Lower lobe of right lung (tissue), 2 donors: ENCODE measurements around the gene LSM11. TPM values are rescaled to one million over a fixed set of nuclear protein-coding genes. Genes with fewer than 3 reads are reported as not detected.

Experiments used
- ATAC-seq, 2 donors: fragments of 200-7000 bp; cut with Tn5 transposase; one replicate each; pipeline ENCODE4 v1.9.1; 2020 to 2022; ENCODE audit warnings: mild to moderate bottlenecking in 2 of 2, moderate library complexity in 2 of 2
- DNase-seq: peaks from one replicate; pipeline ENCODE4 v3.0.0-alpha.2; 2020
- H3K27ac ChIP-seq: fragments of 200-600 bp; one replicate; pipeline ENCODE4 v1.8.0; 2022
- H3K27me3 ChIP-seq: fragments of 200-600 bp; one replicate; pipeline ENCODE4 v1.8.0; 2022; ENCODE audit warnings: low read depth
- H3K36me3 ChIP-seq: fragments of 200-600 bp; one replicate; pipeline ENCODE4 v1.8.0; 2022; ENCODE audit warnings: mild to moderate bottlenecking
- H3K4me1 ChIP-seq: fragments of 200-600 bp; one replicate; pipeline ENCODE4 v1.8.0; 2022
- H3K4me3 ChIP-seq: fragments of 200-600 bp; one replicate; pipeline ENCODE4 v1.8.0; 2022; ENCODE audit warnings: mild to moderate bottlenecking
- H3K9me3 ChIP-seq: fragments of 200-600 bp; one replicate; pipeline ENCODE4 v1.8.0; 2022
- intact Hi-C: fragments of 100-400 bp; cut with DNase I; formaldehyde crosslinking; loops from one replicate; pipeline ENCODE4 v1.11.0; 2022
- total RNA-seq: library from RNA; stranded (reverse); fragmentation: NEBNext Ultra II Directional; extraction: Animal tissue kit (Norgen Biotek cat#: 25700); gene quantifications from one replicate; pipeline ENCODE4 v1.2.1, GENCODE V29; 2021
- TF ChIP-seq, protein P1 (sequence below): fragments of 200-600 bp; IDR thresholded peaks from one replicate; pipeline ENCODE4 v1.8.0; 2022; ENCODE audit warnings: antibody characterized with exemption, mild to moderate bottlenecking
- donor health status: DM: no; HTN: yes; CAD: no; lungs with severe emphysema.

Gene LSM11
- total RNA-seq, 1 donor from 2014 or later, result 3.1 TPM

DNA sequence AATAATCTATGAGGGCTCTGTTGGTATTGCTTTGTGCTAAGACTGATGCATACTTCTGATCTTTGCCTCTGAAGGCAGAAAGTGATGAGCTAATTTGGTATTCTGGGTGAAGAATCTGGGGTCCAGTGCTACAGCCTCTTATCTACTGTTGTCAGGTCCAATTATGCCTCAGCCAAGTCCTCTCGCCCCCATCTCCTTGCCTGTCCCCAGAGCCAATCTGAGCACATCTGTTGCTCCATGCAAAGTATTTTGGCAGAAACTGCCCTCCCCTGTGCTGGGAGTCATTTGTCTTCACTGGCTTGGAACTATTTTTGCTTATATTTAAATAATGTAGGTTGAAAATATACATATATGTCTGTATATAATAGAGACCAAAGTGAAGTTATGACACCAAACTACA, 23.4 kb downstream of the LSM11 start:
- Histone ChIP-seq H3K27ac (no peak overlapping the region), H3K9me3 (no peaks in the 10 kb centered on the region), H3K36me3 (no peaks in the 10 kb centered on the region), H3K4me3 (no peak overlapping the region), H3K4me1 (no peaks in the 10 kb centered on the region), H3K27me3 (no peaks in the 10 kb centered on the region)
- DNase-seq, result no peak
- ATAC-seq, result no peak
- intact Hi-C loops, result no loop called here
- TF ChIP-seq, protein P1, sequence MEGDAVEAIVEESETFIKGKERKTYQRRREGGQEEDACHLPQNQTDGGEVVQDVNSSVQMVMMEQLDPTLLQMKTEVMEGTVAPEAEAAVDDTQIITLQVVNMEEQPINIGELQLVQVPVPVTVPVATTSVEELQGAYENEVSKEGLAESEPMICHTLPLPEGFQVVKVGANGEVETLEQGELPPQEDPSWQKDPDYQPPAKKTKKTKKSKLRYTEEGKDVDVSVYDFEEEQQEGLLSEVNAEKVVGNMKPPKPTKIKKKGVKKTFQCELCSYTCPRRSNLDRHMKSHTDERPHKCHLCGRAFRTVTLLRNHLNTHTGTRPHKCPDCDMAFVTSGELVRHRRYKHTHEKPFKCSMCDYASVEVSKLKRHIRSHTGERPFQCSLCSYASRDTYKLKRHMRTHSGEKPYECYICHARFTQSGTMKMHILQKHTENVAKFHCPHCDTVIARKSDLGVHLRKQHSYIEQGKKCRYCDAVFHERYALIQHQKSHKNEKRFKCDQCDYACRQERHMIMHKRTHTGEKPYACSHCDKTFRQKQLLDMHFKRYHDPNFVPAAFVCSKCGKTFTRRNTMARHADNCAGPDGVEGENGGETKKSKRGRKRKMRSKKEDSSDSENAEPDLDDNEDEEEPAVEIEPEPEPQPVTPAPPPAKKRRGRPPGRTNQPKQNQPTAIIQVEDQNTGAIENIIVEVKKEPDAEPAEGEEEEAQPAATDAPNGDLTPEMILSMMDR, result no peak

DNA sequence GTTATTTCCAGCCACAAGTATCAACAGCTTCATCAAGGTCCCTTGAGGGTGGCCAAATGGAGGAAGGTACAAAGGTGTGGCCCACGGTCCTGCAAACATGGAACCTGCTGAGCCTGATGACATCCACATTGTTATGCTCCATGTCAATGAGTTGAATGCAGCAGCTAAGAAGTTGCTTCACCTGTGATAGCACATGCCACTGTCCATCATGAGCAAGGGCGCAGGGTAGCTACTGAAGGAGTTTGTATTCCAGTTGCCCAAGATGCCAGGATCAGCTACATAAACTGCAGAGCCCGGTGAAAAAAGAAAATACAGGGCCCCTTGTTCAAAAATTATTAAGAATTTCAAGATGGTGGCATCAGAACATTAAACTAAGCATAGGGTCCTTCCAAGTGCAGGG, 24.2 kb downstream of the LSM11 start:
- Histone ChIP-seq H3K27me3 (no peaks in the 10 kb centered on the region), H3K4me3 (no peak overlapping the region), H3K4me1 (no peaks in the 10 kb centered on the region), H3K9me3 (no peaks in the 10 kb centered on the region), H3K36me3 (no peaks in the 10 kb centered on the region), H3K27ac (no peak overlapping the region)
- intact Hi-C loops, result no loop called here
- TF ChIP-seq, protein P1, result no peak
- ATAC-seq (no peak), DNase-seq (no peak)

DNA sequence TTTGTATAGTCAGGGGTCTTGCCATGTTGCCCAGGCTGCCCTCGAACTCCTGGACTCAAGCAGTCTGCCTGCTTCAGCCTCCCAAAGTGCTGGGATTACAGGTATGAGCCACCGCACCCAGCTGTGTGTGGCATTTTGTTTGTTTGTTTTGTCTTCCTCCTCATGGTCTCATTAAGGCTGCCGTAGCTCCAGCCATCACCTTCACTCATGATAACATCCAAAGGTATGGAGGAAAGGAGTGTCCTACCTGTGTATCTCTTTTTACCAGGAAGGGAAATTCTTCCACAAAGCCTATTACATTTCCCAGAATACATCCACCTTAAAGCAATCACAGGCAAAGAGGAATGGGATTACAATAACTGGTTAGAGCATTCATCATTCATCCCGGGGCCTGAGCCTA, 27.2 kb downstream of the LSM11 start:
- Histone ChIP-seq H3K4me3 (no peak overlapping the region), H3K36me3 (no peaks in the 10 kb centered on the region), H3K27me3 (no peaks in the 10 kb centered on the region), H3K27ac (no peak overlapping the region), H3K9me3 (no peaks in the 10 kb centered on the region), H3K4me1 (no peaks in the 10 kb centered on the region)
- ATAC-seq (no peak), DNase-seq (no peak)
- TF ChIP-seq, protein P1, result no peak
- intact Hi-C loops, result no loop called here

DNA sequence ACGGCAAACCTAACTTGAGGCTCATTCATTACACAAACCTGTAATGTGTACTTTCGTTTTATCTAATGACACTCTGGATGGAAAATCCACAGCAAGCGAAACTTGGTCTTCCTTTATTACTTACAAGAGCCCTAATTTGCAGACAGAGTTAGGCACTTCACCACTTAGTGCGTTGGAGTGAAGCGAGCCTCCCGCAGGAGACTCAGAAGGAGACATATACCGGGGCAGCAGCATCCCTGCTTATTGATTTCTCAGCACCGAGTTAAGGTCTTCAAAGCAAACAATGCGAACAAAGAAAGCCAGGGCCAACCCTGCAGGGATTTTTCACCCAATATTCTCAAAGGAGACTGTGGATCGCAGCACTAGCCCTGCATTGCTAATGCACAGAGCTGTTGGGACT, 28.6 kb downstream of the LSM11 start:
- intact Hi-C loops, result no loop called here
- Histone ChIP-seq H3K9me3 (no peaks in the 10 kb centered on the region), H3K4me3 (no peak overlapping the region), H3K27me3 (no peaks in the 10 kb centered on the region), H3K36me3 (no peaks in the 10 kb centered on the region), H3K27ac (no peak overlapping the region), H3K4me1 (no peaks in the 10 kb centered on the region)
- DNase-seq (no peak), ATAC-seq (no peak)
- TF ChIP-seq, protein P1, result no peak

DNA sequence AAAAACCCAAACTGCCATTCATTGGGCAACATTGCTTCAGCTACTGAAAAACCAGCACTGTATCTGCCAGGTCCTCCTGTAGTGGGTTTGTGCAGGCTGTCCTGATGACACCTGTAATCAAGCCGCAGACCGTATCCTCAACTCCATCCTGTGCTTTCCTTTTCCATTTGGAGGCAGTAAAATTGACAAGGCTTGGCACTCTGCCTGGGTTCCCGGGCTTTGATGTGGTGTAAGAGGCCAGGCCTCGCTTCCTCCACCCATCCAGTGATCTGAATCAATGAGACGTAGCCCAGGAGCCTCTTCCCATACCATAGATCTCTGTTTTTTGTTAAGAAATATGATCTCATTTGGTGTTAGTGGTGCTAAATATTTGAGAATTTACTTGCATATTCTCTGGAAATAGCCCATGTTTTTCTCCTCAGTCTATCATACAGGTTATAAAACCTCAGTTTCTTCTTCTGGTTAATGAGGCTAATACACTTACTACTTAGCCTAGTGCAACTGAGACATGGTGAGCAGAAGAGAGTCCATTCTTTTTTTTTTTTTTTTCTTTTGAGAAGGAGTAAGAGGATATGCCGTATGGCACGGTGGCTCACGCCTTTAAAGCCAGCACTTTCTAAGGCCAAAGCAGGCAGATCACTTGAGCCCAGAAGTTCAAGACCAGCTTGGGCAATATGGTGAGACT, 34.8 kb downstream of the LSM11 start:
- DNase-seq (no peak), ATAC-seq (no peak)
- Histone ChIP-seq H3K4me1 (no peaks in the 10 kb centered on the region), H3K36me3 (no peaks in the 10 kb centered on the region), H3K27me3 (no peaks in the 10 kb centered on the region), H3K9me3 (no peaks in the 10 kb centered on the region), H3K4me3 (no peak overlapping the region), H3K27ac (no peak overlapping the region)
- TF ChIP-seq, protein P1, result no peak
- intact Hi-C loops, result no loop called here
